ENCODE data around the gene FBXO47.
"Not testable (repeated sequence)": the region's sequence is repeated elsewhere in the genome, so short reads cannot be mapped to it uniquely, and the experiment has no call there.

Gene FBXO47

GRCh38 chr17:38994026-38994425 is 26.8 kb upstream of the FBXO47 start:
- TF ChIP-seq ZFX (IDR thresholded peaks at IDR 0.05): no peak
- TF ChIP-seq, protein P1, sequence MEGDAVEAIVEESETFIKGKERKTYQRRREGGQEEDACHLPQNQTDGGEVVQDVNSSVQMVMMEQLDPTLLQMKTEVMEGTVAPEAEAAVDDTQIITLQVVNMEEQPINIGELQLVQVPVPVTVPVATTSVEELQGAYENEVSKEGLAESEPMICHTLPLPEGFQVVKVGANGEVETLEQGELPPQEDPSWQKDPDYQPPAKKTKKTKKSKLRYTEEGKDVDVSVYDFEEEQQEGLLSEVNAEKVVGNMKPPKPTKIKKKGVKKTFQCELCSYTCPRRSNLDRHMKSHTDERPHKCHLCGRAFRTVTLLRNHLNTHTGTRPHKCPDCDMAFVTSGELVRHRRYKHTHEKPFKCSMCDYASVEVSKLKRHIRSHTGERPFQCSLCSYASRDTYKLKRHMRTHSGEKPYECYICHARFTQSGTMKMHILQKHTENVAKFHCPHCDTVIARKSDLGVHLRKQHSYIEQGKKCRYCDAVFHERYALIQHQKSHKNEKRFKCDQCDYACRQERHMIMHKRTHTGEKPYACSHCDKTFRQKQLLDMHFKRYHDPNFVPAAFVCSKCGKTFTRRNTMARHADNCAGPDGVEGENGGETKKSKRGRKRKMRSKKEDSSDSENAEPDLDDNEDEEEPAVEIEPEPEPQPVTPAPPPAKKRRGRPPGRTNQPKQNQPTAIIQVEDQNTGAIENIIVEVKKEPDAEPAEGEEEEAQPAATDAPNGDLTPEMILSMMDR (conservative IDR thresholded peaks at IDR 0.05): no peak

DNA sequence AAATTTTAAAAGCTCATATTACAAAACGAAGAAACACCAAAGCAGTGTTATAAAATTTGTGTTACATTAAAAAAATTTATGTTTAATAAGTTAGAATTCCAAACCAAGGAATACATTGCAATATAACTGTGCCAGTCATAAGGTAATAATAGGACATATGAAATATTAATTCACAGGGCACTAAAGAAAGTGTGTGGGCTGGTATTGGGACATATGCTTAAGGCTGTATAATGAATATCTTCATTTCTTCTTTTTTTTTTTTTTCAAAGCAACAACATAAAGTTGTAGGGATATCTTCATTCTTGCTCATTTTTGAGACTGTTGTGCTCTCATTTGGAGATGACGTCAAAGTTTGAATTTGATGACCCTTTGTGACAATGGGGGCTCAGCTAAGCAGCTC is 17.5 kb upstream of the FBXO47 start:
- TF ChIP-seq, protein P1 (conservative IDR thresholded peaks at IDR 0.05): no peak
- TF ChIP-seq ZFX (IDR thresholded peaks at IDR 0.05): no peak

More at GRCh38 chr17:38994026-38994425, 26.8 kb upstream of the FBXO47 start:
- H3K27ac ChIP-seq: no peak overlapping the region

DNA sequence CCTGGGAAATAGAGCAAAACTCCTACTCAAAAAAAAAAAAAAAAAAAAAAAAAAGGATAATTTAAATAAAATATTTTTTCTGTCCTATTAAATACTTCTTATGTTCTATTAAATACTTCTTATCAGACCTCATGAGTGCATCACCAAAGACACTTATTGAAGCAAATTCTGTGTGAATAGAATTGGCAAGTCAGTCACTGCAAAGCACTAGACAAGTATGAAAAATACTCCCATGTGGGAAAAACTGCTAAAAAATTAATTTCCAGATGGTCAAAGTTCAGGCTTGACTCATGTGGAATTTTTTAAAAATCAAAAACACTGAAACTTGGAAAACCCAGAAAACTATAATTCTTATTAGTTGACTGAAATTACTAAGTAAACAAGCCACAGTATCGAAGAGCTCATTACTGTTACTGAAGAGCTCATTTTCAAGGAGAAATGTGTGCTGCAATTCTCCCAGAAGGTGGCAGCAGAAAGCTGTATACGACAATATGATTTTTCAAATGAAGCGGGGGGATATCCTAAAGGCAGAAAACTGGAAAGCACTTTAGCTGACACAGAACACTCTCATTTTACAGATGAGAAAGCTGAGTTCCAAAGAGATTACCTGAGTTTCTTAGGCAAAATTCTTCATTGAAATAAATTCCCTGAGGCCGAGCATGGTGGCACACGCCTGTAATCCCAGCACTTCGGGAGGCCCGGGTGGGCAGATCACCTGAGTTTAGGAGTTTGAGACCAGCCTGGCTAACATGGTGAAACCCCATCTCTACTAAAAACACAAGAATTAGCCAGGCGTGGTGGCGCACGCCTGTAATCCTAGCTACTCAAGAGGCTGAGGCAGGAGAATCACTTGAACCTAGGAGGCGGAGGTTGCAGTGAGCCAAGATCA is 15.9 kb upstream of the FBXO47 start:
- no peak overlapping the region for H3K27ac ChIP-seq
- no peak for TF ChIP-seq ZFX (IDR thresholded peaks at IDR 0.05)
- TF ChIP-seq, protein P1 (conservative IDR thresholded peaks at IDR 0.05): peak; percentile 93

More for the DNA sequence above, 17.5 kb upstream of the FBXO47 start:
- H3K27ac ChIP-seq: no peak overlapping the region

DNA sequence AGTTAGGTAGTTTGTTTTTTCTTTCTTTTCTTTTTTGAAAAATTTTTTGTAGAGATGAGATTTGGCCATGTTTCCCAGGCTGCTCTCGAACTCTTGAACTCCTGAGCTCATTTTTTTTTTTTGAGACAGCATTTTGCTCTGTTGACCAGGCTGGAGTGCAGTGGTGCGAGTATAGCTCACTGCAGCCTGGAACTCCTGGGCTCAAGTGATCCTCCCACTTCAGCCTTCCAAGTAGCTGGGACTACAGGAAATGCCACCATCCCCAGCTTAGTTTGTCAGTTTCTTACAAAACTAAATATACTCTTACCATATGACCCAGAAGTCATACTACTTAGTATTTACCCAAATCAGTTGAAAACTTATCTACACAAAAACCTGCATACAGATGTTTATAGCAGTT is 14.4 kb upstream of the FBXO47 start:
- H3K27ac ChIP-seq: no peak overlapping the region
- no peak for TF ChIP-seq ZFX (IDR thresholded peaks at IDR 0.05)
- TF ChIP-seq, protein P1 (conservative IDR thresholded peaks at IDR 0.05): no peak

DNA sequence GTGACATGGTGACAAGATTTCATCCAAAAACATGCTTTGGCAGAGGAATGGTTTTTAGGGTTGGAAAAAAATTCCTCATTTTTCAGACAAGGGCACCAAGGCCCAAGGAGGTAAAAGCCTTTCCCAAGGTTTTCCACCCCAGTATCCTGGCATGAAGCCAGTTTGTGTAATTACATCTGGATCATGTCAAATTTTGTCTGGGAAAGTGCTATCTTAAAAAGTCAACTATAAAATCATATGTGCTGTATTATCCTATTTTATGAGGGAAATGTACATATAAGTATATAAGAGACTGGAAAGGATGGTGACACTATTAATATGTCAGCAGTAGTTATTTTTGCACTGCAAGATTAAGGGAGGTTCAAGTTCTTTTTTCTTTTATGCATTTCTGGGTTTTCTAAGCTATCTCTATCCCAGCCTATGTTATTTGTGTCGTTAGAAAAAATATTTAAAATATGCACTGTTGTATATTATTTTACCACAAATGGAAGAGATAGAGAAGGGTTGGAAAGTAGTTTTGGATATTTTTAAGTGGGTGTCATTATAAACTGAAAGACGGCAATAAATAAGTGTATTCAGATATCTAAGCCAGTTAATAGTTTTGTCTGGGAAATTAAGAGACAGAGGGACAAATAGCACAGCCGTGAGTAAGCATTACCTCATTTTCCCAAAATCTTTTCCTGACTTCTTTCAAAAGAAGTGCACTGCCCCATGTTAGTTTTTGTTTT is 13.5 kb upstream of the FBXO47 start:
- TF ChIP-seq, protein P1 (conservative IDR thresholded peaks at IDR 0.05): no peak
- no peak for TF ChIP-seq ZFX (IDR thresholded peaks at IDR 0.05)
- H3K27ac ChIP-seq: no peak overlapping the region

DNA sequence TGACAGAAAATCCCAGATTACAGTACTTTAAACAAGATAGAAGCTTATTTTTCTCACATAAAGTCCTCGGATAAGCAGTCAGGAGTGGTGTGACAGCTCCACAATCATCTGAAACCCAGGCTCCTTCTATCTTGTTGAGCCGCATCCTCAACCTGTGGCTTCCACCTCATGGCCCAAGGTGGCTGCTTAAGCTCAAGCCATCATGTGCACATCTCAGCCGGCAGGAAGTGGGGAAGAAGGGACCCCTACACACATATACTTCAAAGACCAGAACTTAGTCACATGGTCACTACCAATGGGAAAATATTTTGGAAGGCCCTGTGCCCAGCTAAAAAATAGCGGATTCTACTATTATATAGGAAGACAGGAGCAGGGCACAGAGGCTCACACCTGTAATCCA is 11.0 kb upstream of the FBXO47 start:
- H3K27ac ChIP-seq: no peak overlapping the region
- TF ChIP-seq, protein P1 (conservative IDR thresholded peaks at IDR 0.05): no peak
- no peak for TF ChIP-seq ZFX (IDR thresholded peaks at IDR 0.05)

DNA sequence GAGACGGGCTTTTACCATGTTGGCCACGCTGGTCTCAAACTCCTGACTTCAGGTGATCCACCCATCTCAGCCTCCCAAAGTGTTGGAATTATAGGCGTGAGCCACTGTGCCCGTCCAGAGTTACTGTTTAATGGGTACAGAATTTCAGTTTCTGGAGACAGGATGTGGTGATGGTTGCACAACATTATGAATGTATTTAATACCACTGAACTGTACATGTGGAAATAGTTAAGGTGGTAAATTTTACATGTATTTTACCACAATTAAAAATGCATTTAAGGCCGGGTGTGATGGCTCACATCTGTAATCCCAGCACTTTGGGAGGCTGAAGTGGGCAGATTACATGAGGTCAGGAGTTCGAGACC is 9.0 kb upstream of the FBXO47 start:
- H3K27ac ChIP-seq: not testable (repeated sequence)
